Measurements from ENCODE around the gene PACSIN3. TPM values are rescaled to one million over a fixed set of nuclear protein-coding genes. Genes with fewer than 3 reads are reported as not detected.

Gene PACSIN3
- total and polyA plus RNA-seq, 2 donors (not counting 1 experiment from before 2014, with no cell fraction given) = 10.8 to 19.8 TPM

DNA sequence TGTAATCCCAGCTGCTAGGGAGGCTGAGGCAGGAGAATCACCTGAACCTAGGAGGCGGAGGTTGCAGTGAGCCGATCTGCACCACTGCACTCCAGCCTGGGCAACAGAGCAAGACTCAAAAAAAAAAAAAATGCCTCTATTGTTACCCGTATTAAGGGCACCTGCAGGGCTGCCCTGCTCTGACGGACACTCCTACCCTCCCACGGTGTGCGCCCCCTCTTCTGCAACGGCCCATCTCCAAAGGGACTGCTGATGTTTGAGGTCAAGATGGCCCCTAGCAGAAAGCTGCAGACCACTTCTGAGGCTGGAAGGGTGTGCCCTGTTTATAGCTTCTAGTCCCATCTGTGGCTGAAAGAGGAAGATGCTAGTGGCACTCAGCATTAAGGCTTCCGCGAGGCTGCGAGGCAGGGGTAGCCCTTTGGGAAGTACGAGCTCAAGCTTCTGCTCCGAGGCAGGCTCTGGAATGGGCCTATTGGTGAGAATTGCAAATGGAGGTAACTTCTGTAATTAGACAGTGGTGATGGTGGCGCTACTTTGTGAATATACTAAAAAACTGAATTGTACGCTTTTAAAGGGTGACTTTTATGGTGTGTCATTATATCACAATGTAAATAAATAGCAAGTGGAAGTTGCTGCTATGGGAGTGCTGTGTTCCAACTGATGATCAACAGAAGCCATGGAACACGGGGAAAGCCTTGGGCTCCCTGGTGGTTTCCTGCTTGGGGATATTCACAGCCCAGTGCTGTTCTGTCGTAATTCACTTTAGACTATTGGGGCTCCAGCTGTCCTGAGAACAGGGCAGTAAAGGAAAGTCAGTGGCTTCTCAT lies 33.9 kb downstream of the PACSIN3 start:
- Histone ChIP-seq H3K9ac (ENCODE audit: insufficient read depth, low read length) (no peak overlapping the region), H3K27ac (ENCODE audit: insufficient read depth, low read length) (no peak overlapping the region), H3K27me3 (ENCODE audit: control insufficient read depth, insufficient read depth, low read length) (no peaks in the 10 kb centered on the region), H3K36me3 (ENCODE audit: control insufficient read depth, insufficient read depth, low read length) (no peaks in the 10 kb centered on the region), H4K20me1 (ENCODE audit: control insufficient read depth, extremely low read depth, insufficient read depth, low read length) (no peaks in the 10 kb centered on the region), H3K9me3 (ENCODE audit: control insufficient read depth, insufficient read depth, low read depth, low read length) (no peaks in the 10 kb centered on the region), H3K79me2 (ENCODE audit: control insufficient read depth, insufficient read depth, low read length) (no peaks in the 10 kb centered on the region), H2AFZ (ENCODE audit: low read length) (no peak overlapping the region), H3K4me1 (ENCODE audit: control insufficient read depth, extremely low read depth, insufficient read depth, low read length) (peaks cover 11% of the 10 kb centered on the region), H3K4me3 (replicated peaks in 1 of 4; ENCODE audit: control extremely low read depth in 1 of 4, insufficient read depth in 1 of 4, low read depth in 3 of 4, low read length in 4 of 4) (no peak overlapping the region), H3K4me2 (ENCODE audit: extremely low read depth, insufficient read depth, low read length) (no peak overlapping the region)
- TF ChIP-seq EZH2 (IDR thresholded peaks at IDR 0.05; ENCODE audit: low read length, missing control alignments) = no peak
- TF ChIP-seq, protein P1, sequence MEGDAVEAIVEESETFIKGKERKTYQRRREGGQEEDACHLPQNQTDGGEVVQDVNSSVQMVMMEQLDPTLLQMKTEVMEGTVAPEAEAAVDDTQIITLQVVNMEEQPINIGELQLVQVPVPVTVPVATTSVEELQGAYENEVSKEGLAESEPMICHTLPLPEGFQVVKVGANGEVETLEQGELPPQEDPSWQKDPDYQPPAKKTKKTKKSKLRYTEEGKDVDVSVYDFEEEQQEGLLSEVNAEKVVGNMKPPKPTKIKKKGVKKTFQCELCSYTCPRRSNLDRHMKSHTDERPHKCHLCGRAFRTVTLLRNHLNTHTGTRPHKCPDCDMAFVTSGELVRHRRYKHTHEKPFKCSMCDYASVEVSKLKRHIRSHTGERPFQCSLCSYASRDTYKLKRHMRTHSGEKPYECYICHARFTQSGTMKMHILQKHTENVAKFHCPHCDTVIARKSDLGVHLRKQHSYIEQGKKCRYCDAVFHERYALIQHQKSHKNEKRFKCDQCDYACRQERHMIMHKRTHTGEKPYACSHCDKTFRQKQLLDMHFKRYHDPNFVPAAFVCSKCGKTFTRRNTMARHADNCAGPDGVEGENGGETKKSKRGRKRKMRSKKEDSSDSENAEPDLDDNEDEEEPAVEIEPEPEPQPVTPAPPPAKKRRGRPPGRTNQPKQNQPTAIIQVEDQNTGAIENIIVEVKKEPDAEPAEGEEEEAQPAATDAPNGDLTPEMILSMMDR (conservative IDR thresholded peaks at IDR 0.05 in 1 of 2, IDR thresholded peaks at IDR 0.05 in 1 of 2; ENCODE audit: low read depth in 1 of 2, low read length in 2 of 2) = no peak
- DNase-seq (ENCODE audit: low read depth in 2 of 2) = no peak

DNA sequence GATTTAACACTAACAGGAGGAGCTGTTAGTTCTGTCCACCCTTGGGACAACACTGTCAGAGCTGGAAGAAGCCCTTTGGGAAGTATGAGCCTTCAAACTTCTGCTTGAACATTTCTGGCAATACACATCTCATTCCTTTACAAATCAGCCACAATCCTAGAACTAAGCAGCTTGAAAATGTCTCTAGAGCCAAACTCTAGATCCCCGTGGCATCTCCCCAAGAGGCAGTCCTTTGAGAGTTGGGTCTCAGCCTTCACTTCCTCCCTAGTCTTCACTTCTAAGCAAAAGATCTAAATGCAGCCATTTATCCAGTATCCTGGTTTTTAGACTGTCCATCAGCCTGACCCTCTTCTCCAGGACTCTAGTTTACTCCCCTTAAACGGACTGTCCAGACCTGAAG lies 36.5 kb downstream of the PACSIN3 start:
- H3K36me3 ChIP-seq (ENCODE audit: control insufficient read depth, insufficient read depth, low read length) = no peaks in the 10 kb centered on the region
- H3K27me3 ChIP-seq (ENCODE audit: control insufficient read depth, insufficient read depth, low read length) = no peaks in the 10 kb centered on the region
- H3K9ac ChIP-seq (ENCODE audit: insufficient read depth, low read length) = no peak overlapping the region
- no peak for DNase-seq (ENCODE audit: low read depth in 2 of 2)
- H3K4me3 ChIP-seq (replicated peaks in 1 of 4; ENCODE audit: control extremely low read depth in 1 of 4, insufficient read depth in 1 of 4, low read depth in 3 of 4, low read length in 4 of 4) = no peak overlapping the region
- H3K9me3 ChIP-seq (ENCODE audit: control insufficient read depth, insufficient read depth, low read depth, low read length) = no peaks in the 10 kb centered on the region
- TF ChIP-seq, protein P1 (conservative IDR thresholded peaks at IDR 0.05 in 1 of 2, IDR thresholded peaks at IDR 0.05 in 1 of 2; ENCODE audit: low read depth in 1 of 2, low read length in 2 of 2) = no peak
- no peak for TF ChIP-seq EZH2 (IDR thresholded peaks at IDR 0.05; ENCODE audit: low read length, missing control alignments)
- H3K79me2 ChIP-seq (ENCODE audit: control insufficient read depth, insufficient read depth, low read length) = no peaks in the 10 kb centered on the region
- no peak overlapping the region for H3K4me2 ChIP-seq (ENCODE audit: extremely low read depth, insufficient read depth, low read length)
- H2AFZ ChIP-seq (ENCODE audit: low read length) = no peak overlapping the region
- peaks cover 11% of the 10 kb centered on the region for H3K4me1 ChIP-seq (ENCODE audit: control insufficient read depth, extremely low read depth, insufficient read depth, low read length)
- no peaks in the 10 kb centered on the region for H4K20me1 ChIP-seq (ENCODE audit: control insufficient read depth, extremely low read depth, insufficient read depth, low read length)
- H3K27ac ChIP-seq (ENCODE audit: insufficient read depth, low read length) = no peak overlapping the region

DNA sequence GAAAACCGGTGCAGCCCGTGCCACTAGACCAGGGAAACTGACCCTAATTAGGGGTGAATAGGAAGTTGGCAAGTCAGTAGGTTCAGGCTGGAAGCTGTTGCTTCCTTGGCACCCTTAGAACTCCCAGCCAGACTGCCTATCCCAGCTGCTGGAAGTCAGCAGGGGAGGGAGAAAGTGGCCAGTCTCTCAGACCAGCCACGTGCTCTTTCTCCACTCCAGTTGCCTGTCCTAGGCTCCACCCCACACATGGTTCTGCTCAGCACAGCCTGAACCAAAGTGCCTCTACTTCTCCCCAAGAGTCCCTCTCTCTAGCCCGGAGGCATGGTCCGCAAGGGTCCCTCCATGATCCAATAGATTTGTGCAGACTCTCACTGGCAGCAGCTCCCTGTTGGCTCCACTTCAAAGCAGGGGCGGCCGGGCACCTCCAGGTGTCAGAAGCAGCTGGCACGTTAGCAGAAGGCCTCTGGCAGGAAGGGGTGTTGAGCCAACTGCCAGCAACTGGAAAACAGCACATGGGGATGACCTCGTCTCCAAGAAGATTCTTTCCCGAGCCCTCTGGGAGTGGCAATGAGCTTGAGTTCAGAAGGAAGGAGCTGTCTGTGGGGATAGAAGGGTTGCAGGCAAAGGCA lies 37.2 kb downstream of the PACSIN3 start:
- Histone ChIP-seq H3K79me2 (ENCODE audit: control insufficient read depth, insufficient read depth, low read length) (no peaks in the 10 kb centered on the region), H3K4me3 (replicated peaks in 1 of 4; ENCODE audit: control extremely low read depth in 1 of 4, insufficient read depth in 1 of 4, low read depth in 3 of 4, low read length in 4 of 4) (no peak overlapping the region), H2AFZ (ENCODE audit: low read length) (no peak overlapping the region), H3K4me2 (ENCODE audit: extremely low read depth, insufficient read depth, low read length) (no peak overlapping the region), H3K36me3 (ENCODE audit: control insufficient read depth, insufficient read depth, low read length) (no peaks in the 10 kb centered on the region), H3K27ac (ENCODE audit: insufficient read depth, low read length) (no peak overlapping the region), H3K27me3 (ENCODE audit: control insufficient read depth, insufficient read depth, low read length) (no peaks in the 10 kb centered on the region), H3K4me1 (ENCODE audit: control insufficient read depth, extremely low read depth, insufficient read depth, low read length) (peaks cover 11% of the 10 kb centered on the region), H3K9ac (ENCODE audit: insufficient read depth, low read length) (no peak overlapping the region), H3K9me3 (ENCODE audit: control insufficient read depth, insufficient read depth, low read depth, low read length) (no peaks in the 10 kb centered on the region), H4K20me1 (ENCODE audit: control insufficient read depth, extremely low read depth, insufficient read depth, low read length) (no peaks in the 10 kb centered on the region)
- DNase-seq (ENCODE audit: low read depth in 2 of 2) = peak in 1 of 2 donors; percentile 25
- TF ChIP-seq, protein P1 (conservative IDR thresholded peaks at IDR 0.05 in 1 of 2, IDR thresholded peaks at IDR 0.05 in 1 of 2; ENCODE audit: low read depth in 1 of 2, low read length in 2 of 2) = no peak
- TF ChIP-seq EZH2 (IDR thresholded peaks at IDR 0.05; ENCODE audit: low read length, missing control alignments) = no peak
